Suprapubic skin (tissue), 4 donors: ENCODE measurements around the gene PPFIA4. TPM values are rescaled to one million over a fixed set of nuclear protein-coding genes. Genes with fewer than 3 reads are reported as not detected.

ENCODE experiments used
- DNase-seq, 2 donors: peaks; one replicate each; pipeline ENCODE4 v3.0.0-alpha.2; 2019; ENCODE audit warnings: low spot score in 2 of 2
- H3K27ac ChIP-seq: fragments of 200-600 bp; sonication (generic); one replicate; pipeline ENCODE4 v1.5.1; 2019
- H3K27me3 ChIP-seq: fragments of 200-600 bp; sonication (generic); one replicate; pipeline ENCODE4 v1.5.1; 2019
- H3K36me3 ChIP-seq: fragments of 200-600 bp; sonication (generic); one replicate; pipeline ENCODE4 v1.5.1; 2019
- H3K4me1 ChIP-seq: fragments of 200-600 bp; sonication (generic); one replicate; pipeline ENCODE4 v1.5.1; 2019
- H3K4me3 ChIP-seq: fragments of 200-600 bp; sonication (generic); one replicate; pipeline ENCODE4 v1.5.1; 2019; ENCODE audit warnings: mild to moderate bottlenecking
- H3K9me3 ChIP-seq: fragments of 200-600 bp; sonication (generic); one replicate; pipeline ENCODE4 v1.5.1; 2019
- CTCF ChIP-seq, 2 donors: fragments of 200-600 bp in 1 of 2; fragments of 450-650 bp in 1 of 2; sonication (generic) in 1 of 2; IDR thresholded peaks; one replicate each; pipeline ENCODE4 v1.5.1; 2016 to 2019; ENCODE audit warnings: antibody characterized with exemption in 2 of 2, mild to moderate bottlenecking in 1 of 2, moderate library complexity in 1 of 2
- EP300 ChIP-seq: sonication (generic); formaldehyde crosslinking; IDR thresholded peaks from one replicate; pipeline ENCODE4 v1.6.1; 2017; ENCODE audit warnings: antibody characterized with exemption
- POLR2A ChIP-seq, 2 donors: fragments of 450-650 bp; IDR thresholded peaks; one replicate each; pipeline ENCODE4 v1.6.1; 2017; ENCODE audit warnings: antibody characterized with exemption in 2 of 2, mild to moderate bottlenecking in 2 of 2, moderate library complexity in 2 of 2
- POLR2AphosphoS5 ChIP-seq, 3 donors: sonication (generic); formaldehyde crosslinking; IDR thresholded peaks; one replicate each; pipeline ENCODE4 v1.6.1; 2017; ENCODE audit warnings: antibody characterized with exemption in 3 of 3
- WGBS: methylation state at CpG from one replicate; pipeline ENCODE4 v1.1.5; 2018; 5-methylcytosine and 5-hydroxymethylcytosine counted together
- total RNA-seq, 4 donors: library from RNA; depleted of rRNA; stranded (reverse); fragments of >200 nt; gene quantifications; one replicate each; pipeline ENCODE4 v1.1.0, GENCODE V29; 2016

The PPFIA4 gene
- total RNA-seq, 4 donors from 2014 or later = 0.26 to 38.7 (median 1.5) TPM

DNA sequence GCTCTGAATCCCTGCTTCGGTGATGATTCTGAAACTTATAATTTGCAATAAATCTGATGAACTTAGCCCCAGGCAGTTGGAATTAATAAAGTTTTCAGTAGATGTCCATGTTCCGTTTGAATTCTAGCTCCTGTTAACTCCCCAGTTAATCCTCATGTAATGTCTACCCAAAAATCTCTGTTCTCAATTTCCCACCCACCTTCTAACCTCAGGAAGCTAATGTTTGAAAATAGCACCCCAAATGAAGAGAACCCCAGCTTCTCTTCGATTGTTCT, 55.9 kb downstream of the PPFIA4 start:
- TF ChIP-seq EP300 = no peak
- TF ChIP-seq CTCF (IDR thresholded peaks at IDR 0.05) = no peak
- no peak for TF ChIP-seq POLR2AphosphoS5 (IDR thresholded peaks at IDR 0.05)
- no peak for TF ChIP-seq POLR2A (IDR thresholded peaks at IDR 0.05)
- no peak for DNase-seq
- Histone ChIP-seq H3K36me3 (no peaks in the 10 kb centered on the region), H3K27ac (no peak overlapping the region), H3K4me1 (peaks cover 4% of the 10 kb centered on the region), H3K4me3 (no peak overlapping the region), H3K9me3 (no peaks in the 10 kb centered on the region), H3K27me3 (peaks cover 23% of the 10 kb centered on the region)
- 35% methylated on average over 3 of the region's 3 CpGs for WGBS

- TF ChIP-seq EP300 (no peak), CTCF (IDR thresholded peaks at IDR 0.05) (no peak), POLR2A (IDR thresholded peaks at IDR 0.05) (no peak), POLR2AphosphoS5 (IDR thresholded peaks at IDR 0.05) (no peak)
- no peak overlapping the region for H3K27ac ChIP-seq
- 47% methylated on average over 9 of the region's 11 CpGs for WGBS
- H3K9me3 ChIP-seq = no peaks in the 10 kb centered on the region
- H3K4me3 ChIP-seq = no peak overlapping the region
- H3K27me3 ChIP-seq = peaks cover 18% of the 10 kb centered on the region
- DNase-seq = peak in 1 of 2 donors; percentile 71
- peaks cover 4% of the 10 kb centered on the region for H3K4me1 ChIP-seq
- H3K36me3 ChIP-seq = no peaks in the 10 kb centered on the region
Measured at GRCh38 chr1:203082571-203083462, 56.5 kb downstream of the PPFIA4 start.

GRCh38 chr1:203083463-203083921, 57.2 kb downstream of the PPFIA4 start:
- DNase-seq = peak in 1 of 2 donors; percentile 40
- WGBS = 73% methylated on average over 11 of the region's 11 CpGs
- Histone ChIP-seq H3K4me3 (no peak overlapping the region), H3K4me1 (peaks cover 4% of the 10 kb centered on the region), H3K36me3 (no peaks in the 10 kb centered on the region), H3K9me3 (no peaks in the 10 kb centered on the region), H3K27ac (no peak overlapping the region), H3K27me3 (peaks cover 18% of the 10 kb centered on the region)
- TF ChIP-seq POLR2A (IDR thresholded peaks at IDR 0.05) (no peak), CTCF (IDR thresholded peaks at IDR 0.05) (no peak), POLR2AphosphoS5 (IDR thresholded peaks at IDR 0.05) (no peak), EP300 (no peak)

DNA sequence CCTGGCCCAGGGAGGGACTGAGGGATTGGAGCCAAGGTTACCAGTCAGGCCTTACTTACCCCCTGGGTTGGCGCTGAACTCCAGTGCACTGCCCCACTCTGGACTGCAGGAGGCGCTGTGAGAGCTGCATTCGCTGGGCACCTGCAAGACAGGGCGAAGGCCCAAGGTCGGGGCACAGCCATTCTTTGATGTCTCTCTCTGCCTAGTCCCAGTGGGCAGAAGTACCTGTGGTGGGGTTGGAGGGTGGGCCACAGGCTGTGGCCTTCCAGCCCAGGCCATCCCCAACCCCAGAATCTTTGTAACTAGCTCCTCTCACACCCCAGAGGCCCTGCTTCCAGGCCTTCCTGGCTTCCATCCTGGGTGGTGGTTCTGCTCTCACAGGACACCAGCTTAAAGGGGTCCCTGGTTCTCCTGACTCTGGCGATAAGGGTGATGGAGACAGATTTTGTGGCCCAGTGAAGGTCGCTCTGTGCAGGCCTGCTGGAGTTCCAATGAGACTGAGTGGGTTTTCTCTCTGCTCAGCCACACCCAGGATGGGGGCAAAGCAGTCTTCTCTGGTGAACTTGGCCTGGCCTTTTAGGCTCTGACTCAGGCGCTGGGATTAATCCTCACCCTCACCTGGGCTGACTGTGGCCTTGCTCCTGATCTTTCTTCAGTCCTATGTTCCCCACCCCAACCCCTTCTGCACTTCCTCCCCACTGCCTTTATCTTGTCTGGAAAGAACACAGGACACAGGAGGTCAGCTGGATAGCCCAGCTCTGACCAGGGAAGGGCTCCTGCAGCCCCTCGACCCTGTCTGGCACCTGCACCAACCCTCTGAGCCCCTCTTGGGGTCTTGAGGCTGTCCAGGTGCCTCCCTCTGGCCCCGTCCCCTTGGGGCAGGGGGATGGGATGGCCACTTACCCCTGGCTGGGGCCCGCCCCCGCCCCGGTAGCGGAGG, 58.6 kb downstream of the PPFIA4 start:
- TF ChIP-seq EP300 = no peak
- peak in 1 of 2 donors; percentile 8 for TF ChIP-seq CTCF (IDR thresholded peaks at IDR 0.05)
- TF ChIP-seq POLR2A (IDR thresholded peaks at IDR 0.05) = no peak
- H3K4me1 ChIP-seq = peaks cover 4% of the 10 kb centered on the region
- WGBS = 84% methylated on average over 9 of the region's 14 CpGs
- peak in 1 of 2 donors; percentile 74 for DNase-seq
- no peaks in the 10 kb centered on the region for H3K36me3 ChIP-seq
- peaks cover 16% of the 10 kb centered on the region for H3K27me3 ChIP-seq
- no peak overlapping the region for H3K27ac ChIP-seq
- H3K9me3 ChIP-seq = no peaks in the 10 kb centered on the region
- no peak overlapping the region for H3K4me3 ChIP-seq
